ENCODE data around the gene PHACTR1. TPM values are rescaled to one million over a fixed set of nuclear protein-coding genes. Genes with fewer than 3 reads are reported as not detected.

Gene PHACTR1
- total RNA-seq, 1 donor from 2014 or later = 72.8 TPM

- ATAC-seq (no peak), DNase-seq (no peak)
- Histone ChIP-seq H3K27me3 (no peaks in the 10 kb centered on the region), H3K36me3 (no peaks in the 10 kb centered on the region), H3K27ac (no peak overlapping the region), H3K9me3 (no peaks in the 10 kb centered on the region), H3K4me1 (peaks cover 16% of the 10 kb centered on the region), H3K4me3 (no peak overlapping the region)
- no peak for TF ChIP-seq CTCF (IDR thresholded peaks at IDR 0.05)
- intact Hi-C loops (cut with DNase I) = no loop called here
Observed at GRCh38 chr6:13117570-13117969, 401.0 kb downstream of the PHACTR1 start.

- no peak overlapping the region for H3K27ac ChIP-seq
- H3K36me3 ChIP-seq = no peaks in the 10 kb centered on the region
- no peak for TF ChIP-seq CTCF (IDR thresholded peaks at IDR 0.05)
- peaks cover 7% of the 10 kb centered on the region for H3K4me1 ChIP-seq
- no peak overlapping the region for H3K4me3 ChIP-seq
- H3K9me3 ChIP-seq = no peaks in the 10 kb centered on the region
- intact Hi-C loops (cut with DNase I) = no loop called here
- H3K27me3 ChIP-seq = no peaks in the 10 kb centered on the region
- no peak for DNase-seq
- ATAC-seq = no peak
Observed at GRCh38 chr6:13119549-13119948, 403.0 kb downstream of the PHACTR1 start.

GRCh38 chr6:13120483-13121482, 404.2 kb downstream of the PHACTR1 start:
- no peak for TF ChIP-seq CTCF (IDR thresholded peaks at IDR 0.05)
- Histone ChIP-seq H3K27ac (no peak overlapping the region), H3K9me3 (no peaks in the 10 kb centered on the region), H3K4me1 (peaks cover 7% of the 10 kb centered on the region), H3K27me3 (no peaks in the 10 kb centered on the region), H3K4me3 (no peak overlapping the region), H3K36me3 (no peaks in the 10 kb centered on the region)
- ATAC-seq (no peak), DNase-seq (no peak)
- intact Hi-C loops (cut with DNase I) = no loop called here

GRCh38 chr6:13124131-13124530, 407.6 kb downstream of the PHACTR1 start:
- H3K4me3 ChIP-seq = no peak overlapping the region
- H3K27me3 ChIP-seq = no peaks in the 10 kb centered on the region
- H3K36me3 ChIP-seq = no peaks in the 10 kb centered on the region
- no peaks in the 10 kb centered on the region for H3K9me3 ChIP-seq
- H3K27ac ChIP-seq = no peak overlapping the region
- ATAC-seq (no peak), DNase-seq (no peak)
- intact Hi-C loops (cut with DNase I) = no loop called here
- TF ChIP-seq CTCF (IDR thresholded peaks at IDR 0.05) = no peak
- no peaks in the 10 kb centered on the region for H3K4me1 ChIP-seq

- H3K9me3 ChIP-seq = no peaks in the 10 kb centered on the region
- no peak overlapping the region for H3K4me3 ChIP-seq
- no peak for TF ChIP-seq CTCF (IDR thresholded peaks at IDR 0.05)
- no peaks in the 10 kb centered on the region for H3K27me3 ChIP-seq
- ATAC-seq (no peak), DNase-seq (no peak)
- no peak overlapping the region for H3K27ac ChIP-seq
- no peaks in the 10 kb centered on the region for H3K36me3 ChIP-seq
- H3K4me1 ChIP-seq = no peaks in the 10 kb centered on the region
- intact Hi-C loops (cut with DNase I) = no loop called here
Observed at GRCh38 chr6:13125841-13126240, 409.3 kb downstream of the PHACTR1 start.

Measured in upper lobe of right lung (tissue), 1 donor.